CD4-positive, alpha-beta T cell treated with Interleukin-15 for 4 hours (primary cell): ENCODE results near the gene COQ6.
"Not testable (repeated sequence)": the region's sequence is repeated elsewhere in the genome, so short reads cannot be mapped to it uniquely, and the experiment has no call there.

Source experiments
- DNase-seq: peaks from one replicate; pipeline ENCODE4 v3.0.0-alpha.2; 2020; ENCODE audit warnings: low spot score

COQ6 gene

GRCh38 chr14:73988065-73988464 is 38.0 kb downstream of the COQ6 start:
- DNase-seq = no peak

GRCh38 chr14:73988656-73989055 is 38.6 kb downstream of the COQ6 start:
- DNase-seq = not testable (repeated sequence)

GRCh38 chr14:73991092-73991491 is 41.0 kb downstream of the COQ6 start:
- no peak for DNase-seq

GRCh38 chr14:73994926-73995325 is 44.8 kb downstream of the COQ6 start:
- DNase-seq = not testable (repeated sequence)

GRCh38 chr14:73995977-73996378 is 45.9 kb downstream of the COQ6 start:
- no peak for DNase-seq

GRCh38 chr14:73996731-73997107 is 46.6 kb downstream of the COQ6 start:
- no peak for DNase-seq

- no peak for DNase-seq
Measured at GRCh38 chr14:73997108-73997943, 47.2 kb downstream of the COQ6 start.

GRCh38 chr14:73997944-73998447 is 47.9 kb downstream of the COQ6 start:
- no peak for DNase-seq

GRCh38 chr14:73998726-73999125 is 48.6 kb downstream of the COQ6 start:
- DNase-seq = no peak

- DNase-seq = not testable (repeated sequence)
Measured at GRCh38 chr14:74005664-74006063, 55.6 kb downstream of the COQ6 start.

- DNase-seq = no peak
Measured at GRCh38 chr14:74008843-74009499, 58.9 kb downstream of the COQ6 start.
